Endodermal cell (in vitro differentiated cells): Measurements from ENCODE around the gene NRIP2. TPM values are rescaled to one million over a fixed set of nuclear protein-coding genes. Genes with fewer than 3 reads are reported as not detected.
A peak's percentile ranks its signal among the peaks of the same experiment; 100 is the strongest.

ENCODE experiments used
- DNase-seq: peaks from one replicate; pipeline ENCODE4 v3.0.0-alpha.2; 2017
- H3K27ac ChIP-seq: 2 replicates; pipeline ENCODE4 v1.5.1; 2013; ENCODE audit warnings: mild to moderate bottlenecking, low read depth, low read length, moderate library complexity
- H3K27me3 ChIP-seq: 2 replicates; pipeline ENCODE4 v1.6.1; 2013; ENCODE audit warnings: mild to moderate bottlenecking, low read length, moderate library complexity; ENCODE audit not compliant: insufficient read depth, control insufficient read depth, poor library complexity, severe bottlenecking
- H3K36me3 ChIP-seq: 2 replicates; pipeline ENCODE4 v1.7.0; 2013; ENCODE audit warnings: mild to moderate bottlenecking, low read length, moderate library complexity; ENCODE audit not compliant: control insufficient read depth, insufficient read depth
- H3K4me1 ChIP-seq: one replicate; pipeline ENCODE4 v1.7.0; 2013; ENCODE audit warnings: low read length; ENCODE audit not compliant: control insufficient read depth, insufficient read depth
- H3K4me3 ChIP-seq: 2 replicates; pipeline ENCODE4 v1.5.1; 2013; ENCODE audit warnings: mild to moderate bottlenecking, low read length, moderate library complexity
- H3K9ac ChIP-seq: 2 replicates; pipeline ENCODE4 v1.6.1; 2013; ENCODE audit warnings: mild to moderate bottlenecking, low read length, moderate library complexity; ENCODE audit not compliant: poor library complexity, severe bottlenecking; ENCODE audit errors: extremely low read depth
- H3K9me3 ChIP-seq: 2 replicates; pipeline ENCODE4 v1.6.1; 2013; ENCODE audit warnings: mild to moderate bottlenecking, low read length, moderate library complexity; ENCODE audit not compliant: control insufficient read depth
- H3K27ac Mint-ChIP-seq: 2 replicates; pipeline ENCODE4 v1.8.0; 2020; ENCODE audit warnings: mixed read lengths
- H3K27me3 Mint-ChIP-seq: 2 replicates; pipeline ENCODE4 v1.8.0; 2021; ENCODE audit warnings: mild to moderate bottlenecking, mixed read lengths; ENCODE audit not compliant: insufficient read depth
- H3K36me3 Mint-ChIP-seq: 2 replicates; pipeline ENCODE4 v1.8.0; 2020; ENCODE audit warnings: low read depth, mixed read lengths
- H3K4me1 Mint-ChIP-seq: 2 replicates; pipeline ENCODE4 v1.8.0; 2020; ENCODE audit warnings: mixed read lengths
- H3K4me3 Mint-ChIP-seq: 2 replicates; pipeline ENCODE4 v1.8.0; 2020; ENCODE audit warnings: mild to moderate bottlenecking, moderate library complexity, mixed read lengths
- H3K9me3 Mint-ChIP-seq: 2 replicates; pipeline ENCODE4 v1.8.0; 2020; ENCODE audit warnings: mild to moderate bottlenecking, mixed read lengths
- WGBS, 2 experiments: methylation state at CpG; one replicate each; pipeline versions ENCODE4 v1.1.5 to v1.1.7; 2013; ENCODE audit warnings: missing lambda C conversion rate in 2 of 2, mixed read lengths in 1 of 2; ENCODE audit not compliant: insufficient coverage in 1 of 2, insufficient read length in 1 of 2; 5-methylcytosine and 5-hydroxymethylcytosine counted together
- total RNA-seq, 2 donors: library from RNA; stranded (reverse); fragmentation: NEBNext Ultra II Directional in 1 of 2; extraction: Animal tissue kit (Norgen Biotek cat#: 25700) in 1 of 2; gene quantifications; 2 replicates in 1 of 2; 3 replicates in 1 of 2; pipeline ENCODE4 v1.2.1, GENCODE V29; 2021
- TF ChIP-seq, protein P1 (sequence below): fragments of 200-600 bp; sonication (generic); conservative IDR thresholded peaks from 2 replicates; pipeline ENCODE4 v1.5.0; 2021; ENCODE audit warnings: antibody characterized with exemption, mild to moderate bottlenecking

NRIP2 gene
- total RNA-seq, 2 donors from 2014 or later = not detected

DNA sequence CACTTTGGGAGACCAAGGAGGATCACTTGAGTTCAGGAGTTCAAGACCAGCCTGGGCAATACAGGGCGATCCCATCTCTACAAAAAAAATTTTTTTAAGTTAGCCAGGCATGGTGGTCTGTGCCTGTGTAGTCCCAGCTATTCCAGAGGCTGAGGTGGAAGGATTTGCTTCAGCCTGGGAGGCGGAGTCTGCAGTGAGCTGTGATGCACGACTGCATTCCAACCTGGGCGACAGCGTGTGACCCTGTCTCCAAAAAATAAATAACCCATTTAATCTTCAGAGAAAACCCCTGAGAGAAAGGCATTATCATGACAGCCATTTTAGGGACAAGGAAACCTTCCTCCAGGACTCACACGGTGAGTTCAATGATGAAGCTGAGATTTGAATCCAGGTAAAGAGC, 43.7 kb downstream of the NRIP2 start:
- TF ChIP-seq, protein P1, sequence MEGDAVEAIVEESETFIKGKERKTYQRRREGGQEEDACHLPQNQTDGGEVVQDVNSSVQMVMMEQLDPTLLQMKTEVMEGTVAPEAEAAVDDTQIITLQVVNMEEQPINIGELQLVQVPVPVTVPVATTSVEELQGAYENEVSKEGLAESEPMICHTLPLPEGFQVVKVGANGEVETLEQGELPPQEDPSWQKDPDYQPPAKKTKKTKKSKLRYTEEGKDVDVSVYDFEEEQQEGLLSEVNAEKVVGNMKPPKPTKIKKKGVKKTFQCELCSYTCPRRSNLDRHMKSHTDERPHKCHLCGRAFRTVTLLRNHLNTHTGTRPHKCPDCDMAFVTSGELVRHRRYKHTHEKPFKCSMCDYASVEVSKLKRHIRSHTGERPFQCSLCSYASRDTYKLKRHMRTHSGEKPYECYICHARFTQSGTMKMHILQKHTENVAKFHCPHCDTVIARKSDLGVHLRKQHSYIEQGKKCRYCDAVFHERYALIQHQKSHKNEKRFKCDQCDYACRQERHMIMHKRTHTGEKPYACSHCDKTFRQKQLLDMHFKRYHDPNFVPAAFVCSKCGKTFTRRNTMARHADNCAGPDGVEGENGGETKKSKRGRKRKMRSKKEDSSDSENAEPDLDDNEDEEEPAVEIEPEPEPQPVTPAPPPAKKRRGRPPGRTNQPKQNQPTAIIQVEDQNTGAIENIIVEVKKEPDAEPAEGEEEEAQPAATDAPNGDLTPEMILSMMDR = no peak
- H3K27ac Mint-ChIP-seq = no peak overlapping the region
- Histone ChIP-seq H3K36me3 (no peaks in the 10 kb centered on the region), H3K9ac (no peak overlapping the region), H3K27me3 (peaks cover 28% of the 10 kb centered on the region), H3K4me1 (peaks cover 9% of the 10 kb centered on the region), H3K4me3 (no peak overlapping the region), H3K27ac (no peak overlapping the region), H3K9me3 (no peaks in the 10 kb centered on the region)
- H3K27me3 Mint-ChIP-seq = peaks cover 31% of the 10 kb centered on the region
- WGBS, 2 experiments = 92 to 94% methylated on average over 2 to 6 of the region's 6 CpGs
- H3K4me3 Mint-ChIP-seq = no peak overlapping the region
- H3K9me3 Mint-ChIP-seq = no peaks in the 10 kb centered on the region
- no peaks in the 10 kb centered on the region for H3K36me3 Mint-ChIP-seq
- no peak for DNase-seq
- peaks cover 16% of the 10 kb centered on the region for H3K4me1 Mint-ChIP-seq

GRCh38 chr12:2785017-2785416, 49.8 kb downstream of the NRIP2 start:
- Mint-ChIP-seq H3K9me3 (no peaks in the 10 kb centered on the region), H3K27me3 (peaks cover 45% of the 10 kb centered on the region), H3K4me1 (peaks cover 18% of the 10 kb centered on the region), H3K4me3 (no peak overlapping the region), H3K36me3 (no peaks in the 10 kb centered on the region), H3K27ac (no peak overlapping the region)
- Histone ChIP-seq H3K27me3 (peaks cover 50% of the 10 kb centered on the region), H3K9me3 (no peaks in the 10 kb centered on the region), H3K27ac (no peak overlapping the region), H3K9ac (no peak overlapping the region), H3K4me3 (peak overlapping the region; percentile 54), H3K36me3 (no peaks in the 10 kb centered on the region), H3K4me1 (peaks cover 13% of the 10 kb centered on the region)
- TF ChIP-seq, protein P1 = no peak
- WGBS, 2 experiments = 57% methylated on average over 5 of the region's 5 CpGs
- DNase-seq = no peak

GRCh38 chr12:2783936-2784600, 50.8 kb downstream of the NRIP2 start:
- H3K27me3 ChIP-seq = peaks cover 47% of the 10 kb centered on the region
- H3K4me3 ChIP-seq = no peak overlapping the region
- 23 to 25% methylated on average over 4 to 24 of the region's 25 CpGs for WGBS, 2 experiments
- H3K36me3 ChIP-seq = no peaks in the 10 kb centered on the region
- H3K9me3 Mint-ChIP-seq = no peaks in the 10 kb centered on the region
- no peaks in the 10 kb centered on the region for H3K36me3 Mint-ChIP-seq
- TF ChIP-seq, protein P1 = peak; percentile 100
- H3K9ac ChIP-seq = no peak overlapping the region
- peak; percentile 93 for DNase-seq
- H3K27ac Mint-ChIP-seq = no peak overlapping the region
- H3K27me3 Mint-ChIP-seq = peaks cover 41% of the 10 kb centered on the region
- H3K4me3 Mint-ChIP-seq = no peak overlapping the region
- H3K27ac ChIP-seq = no peak overlapping the region
- peaks cover 13% of the 10 kb centered on the region for H3K4me1 ChIP-seq
- no peaks in the 10 kb centered on the region for H3K9me3 ChIP-seq
- peaks cover 22% of the 10 kb centered on the region for H3K4me1 Mint-ChIP-seq
